ENCODE data around the gene LCN6. TPM values are rescaled to one million over a fixed set of nuclear protein-coding genes. Genes with fewer than 3 reads are reported as not detected.

Gene LCN6
- total and polyA plus RNA-seq, 4 donors, result not detected

DNA sequence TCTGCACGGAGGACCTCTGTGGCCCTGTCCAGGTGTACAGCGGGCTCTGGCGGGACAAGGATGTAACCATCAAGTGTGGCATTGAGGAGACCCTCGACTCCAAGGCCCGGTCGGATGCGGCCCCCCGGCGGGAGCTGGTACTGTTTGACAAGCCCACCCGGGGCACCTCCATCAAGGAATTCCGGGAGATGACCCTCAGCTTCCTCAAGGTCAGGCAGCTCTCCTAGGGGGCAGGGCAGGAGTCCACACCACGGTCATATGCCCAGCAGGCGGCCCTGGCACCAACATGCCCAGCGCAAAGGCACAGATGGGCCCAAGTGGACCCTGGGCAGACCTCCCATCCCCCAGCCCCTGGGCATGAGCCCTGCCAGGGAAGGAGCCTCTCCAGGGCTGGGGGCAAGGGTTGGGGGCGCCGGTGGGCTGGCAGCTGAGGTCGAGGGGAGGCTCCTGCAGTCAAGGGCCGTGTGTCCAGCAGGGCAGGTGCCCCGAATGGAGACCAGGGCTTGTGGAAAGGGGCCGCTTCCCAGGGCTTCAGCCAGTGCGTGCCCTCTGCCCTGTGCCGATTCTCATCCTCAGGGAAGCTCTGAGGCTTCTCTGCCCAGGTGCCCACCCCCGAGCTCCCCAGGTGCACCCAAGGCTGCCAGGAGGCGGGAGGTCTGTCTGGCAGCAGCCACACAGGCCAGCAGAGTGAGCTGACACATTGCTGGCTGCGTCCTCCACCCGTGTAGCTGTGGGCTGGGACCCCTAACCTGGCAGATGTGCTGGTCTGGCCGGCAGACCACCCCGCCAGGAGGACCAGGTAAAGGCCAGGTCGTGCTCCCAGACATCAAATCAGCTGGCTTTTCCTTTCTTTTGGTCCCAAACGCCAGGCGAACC is 26.0 kb downstream of the LCN6 start:
- no peak for DNase-seq (ENCODE audit: low read depth in 4 of 6, low spot score in 6 of 6)
- H3K4me3 ChIP-seq (ENCODE audit: low read depth, low read length), result no peak overlapping the region
- H3K27me3 ChIP-seq (ENCODE audit: control insufficient read depth, insufficient read depth, low read length), result no peaks in the 10 kb centered on the region
- H3K27ac ChIP-seq (ENCODE audit: low read depth, low read length), result no peak overlapping the region
- 82% methylated on average over 31 of the region's 31 CpGs for WGBS (ENCODE audit: insufficient coverage)
- peaks cover 60% of the 10 kb centered on the region for H3K4me1 ChIP-seq (ENCODE audit: control insufficient read depth, insufficient read depth, low read length)
- H3K9me3 ChIP-seq (ENCODE audit: control insufficient read depth, insufficient read depth, low read length), result no peaks in the 10 kb centered on the region
- H3K36me3 ChIP-seq (ENCODE audit: control insufficient read depth, insufficient read depth, low read length), result peaks cover 95% of the 10 kb centered on the region

DNA sequence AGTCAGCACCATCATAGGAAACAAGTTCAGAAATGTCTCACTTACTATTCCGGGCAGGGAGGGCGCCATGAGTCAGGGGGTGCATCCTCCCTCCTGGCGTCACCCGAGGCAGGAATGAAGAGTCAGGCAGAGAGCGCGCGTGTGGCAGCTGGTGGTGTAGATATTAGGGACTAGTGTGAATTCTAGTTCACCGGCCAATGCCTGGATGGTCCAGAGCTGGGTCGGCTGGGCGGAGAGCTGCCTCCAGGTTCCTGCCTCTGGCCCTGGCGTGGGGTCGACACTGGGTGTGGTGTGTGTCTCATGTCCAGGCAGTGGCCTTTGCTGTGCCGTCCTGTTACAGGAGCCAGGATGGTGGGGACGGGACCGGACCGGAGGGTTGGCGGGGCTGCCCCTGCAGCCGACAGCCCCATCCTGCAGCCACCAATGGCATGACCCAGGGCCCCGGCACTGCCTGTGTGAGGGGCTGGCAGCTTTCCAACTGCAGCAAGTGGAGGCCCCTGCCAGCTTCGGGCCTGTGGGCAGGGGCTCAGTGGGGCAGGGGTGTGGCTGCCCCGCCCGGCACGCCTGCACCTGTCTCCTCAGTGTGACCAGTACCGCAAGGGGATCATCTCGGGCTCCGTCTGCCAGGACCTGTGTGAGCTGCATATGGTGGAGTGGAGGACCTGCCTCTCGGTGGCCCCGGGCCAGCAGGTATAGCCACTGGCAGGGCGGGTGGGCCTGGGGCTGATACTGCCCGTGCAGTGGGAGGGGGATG is 26.8 kb downstream of the LCN6 start:
- WGBS (ENCODE audit: insufficient coverage), result 66% methylated on average over 29 of the region's 30 CpGs
- DNase-seq (ENCODE audit: low read depth in 4 of 6, low spot score in 6 of 6), result no peak
- H3K27ac ChIP-seq (ENCODE audit: low read depth, low read length), result peak overlapping the region; percentile 79
- H3K4me1 ChIP-seq (ENCODE audit: control insufficient read depth, insufficient read depth, low read length), result peaks cover 52% of the 10 kb centered on the region
- H3K36me3 ChIP-seq (ENCODE audit: control insufficient read depth, insufficient read depth, low read length), result peaks cover 100% of the 10 kb centered on the region
- no peaks in the 10 kb centered on the region for H3K27me3 ChIP-seq (ENCODE audit: control insufficient read depth, insufficient read depth, low read length)
- no peaks in the 10 kb centered on the region for H3K9me3 ChIP-seq (ENCODE audit: control insufficient read depth, insufficient read depth, low read length)
- no peak overlapping the region for H3K4me3 ChIP-seq (ENCODE audit: low read depth, low read length)

DNA sequence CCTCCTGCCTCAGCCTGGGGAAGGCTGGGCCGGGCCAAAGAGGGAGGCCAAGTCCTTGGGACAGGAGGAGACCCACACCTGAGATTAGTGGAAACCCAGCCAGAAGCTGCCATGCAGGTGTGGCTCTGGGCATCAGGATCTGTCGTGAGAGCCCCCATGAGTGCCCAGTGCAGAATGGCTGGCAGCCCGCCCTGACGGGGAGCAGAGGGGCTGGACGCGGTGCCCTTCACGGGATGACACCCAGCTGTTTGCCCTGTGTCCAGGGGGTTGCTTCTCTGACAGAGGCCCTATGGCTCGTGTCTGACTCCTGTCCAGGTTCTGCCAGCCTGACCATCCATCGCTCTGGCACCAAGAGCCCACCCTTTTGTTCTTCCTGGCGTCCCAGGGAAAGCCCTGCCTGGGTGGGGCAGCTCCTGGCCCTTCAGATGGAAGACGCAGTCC is 27.4 kb downstream of the LCN6 start:
- Histone ChIP-seq H3K27ac (ENCODE audit: low read depth, low read length) (peak overlapping the region; percentile 79), H3K4me3 (ENCODE audit: low read depth, low read length) (no peak overlapping the region), H3K36me3 (ENCODE audit: control insufficient read depth, insufficient read depth, low read length) (peaks cover 100% of the 10 kb centered on the region), H3K27me3 (ENCODE audit: control insufficient read depth, insufficient read depth, low read length) (no peaks in the 10 kb centered on the region), H3K4me1 (ENCODE audit: control insufficient read depth, insufficient read depth, low read length) (peaks cover 46% of the 10 kb centered on the region), H3K9me3 (ENCODE audit: control insufficient read depth, insufficient read depth, low read length) (no peaks in the 10 kb centered on the region)
- DNase-seq (ENCODE audit: low read depth in 4 of 6, low spot score in 6 of 6), result no peak
- WGBS (ENCODE audit: insufficient coverage), result 29% methylated on average over 11 of the region's 11 CpGs

DNA sequence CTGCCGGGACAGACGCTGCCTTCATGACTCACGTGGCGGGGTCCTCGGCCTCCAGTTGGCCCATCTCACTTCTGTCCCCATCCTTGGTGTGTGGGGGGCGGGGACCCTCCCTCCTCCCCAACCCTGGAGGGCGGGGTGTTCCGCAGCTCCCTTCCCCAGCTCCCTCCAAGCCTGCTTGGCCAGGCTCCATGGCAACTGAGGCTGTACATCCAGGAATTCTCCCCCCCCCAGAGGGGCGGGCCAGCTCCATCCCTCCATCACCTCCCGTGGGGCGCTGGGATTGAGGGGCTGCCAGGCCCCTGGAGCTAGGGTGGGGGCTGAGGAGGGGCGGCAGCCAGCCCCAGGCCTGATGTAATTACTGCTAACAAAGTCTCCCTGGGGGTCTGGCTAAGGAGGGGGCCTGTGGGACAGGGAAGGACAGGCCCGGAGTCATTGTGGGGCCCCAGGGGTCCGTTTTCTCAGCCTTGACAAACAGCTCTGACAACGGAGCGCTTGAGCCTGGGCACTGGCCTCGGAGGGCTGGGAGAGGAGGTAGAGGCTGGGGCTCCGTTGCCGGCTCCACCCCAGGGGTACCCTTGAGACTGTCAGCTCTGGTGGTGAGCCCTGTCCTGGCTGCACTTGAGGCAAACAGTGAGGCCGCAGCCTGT is 28.0 kb downstream of the LCN6 start:
- peak overlapping the region; percentile 79 for H3K27ac ChIP-seq (ENCODE audit: low read depth, low read length)
- no peak overlapping the region for H3K4me3 ChIP-seq (ENCODE audit: low read depth, low read length)
- no peaks in the 10 kb centered on the region for H3K9me3 ChIP-seq (ENCODE audit: control insufficient read depth, insufficient read depth, low read length)
- H3K4me1 ChIP-seq (ENCODE audit: control insufficient read depth, insufficient read depth, low read length), result peaks cover 40% of the 10 kb centered on the region
- peaks cover 99% of the 10 kb centered on the region for H3K36me3 ChIP-seq (ENCODE audit: control insufficient read depth, insufficient read depth, low read length)
- no peaks in the 10 kb centered on the region for H3K27me3 ChIP-seq (ENCODE audit: control insufficient read depth, insufficient read depth, low read length)
- DNase-seq (ENCODE audit: low read depth in 4 of 6, low spot score in 6 of 6), result peak in 5 of 6 donors; percentile 71 to 92 (median 81)
- WGBS (ENCODE audit: insufficient coverage), result 12% methylated on average over 12 of the region's 20 CpGs

DNA sequence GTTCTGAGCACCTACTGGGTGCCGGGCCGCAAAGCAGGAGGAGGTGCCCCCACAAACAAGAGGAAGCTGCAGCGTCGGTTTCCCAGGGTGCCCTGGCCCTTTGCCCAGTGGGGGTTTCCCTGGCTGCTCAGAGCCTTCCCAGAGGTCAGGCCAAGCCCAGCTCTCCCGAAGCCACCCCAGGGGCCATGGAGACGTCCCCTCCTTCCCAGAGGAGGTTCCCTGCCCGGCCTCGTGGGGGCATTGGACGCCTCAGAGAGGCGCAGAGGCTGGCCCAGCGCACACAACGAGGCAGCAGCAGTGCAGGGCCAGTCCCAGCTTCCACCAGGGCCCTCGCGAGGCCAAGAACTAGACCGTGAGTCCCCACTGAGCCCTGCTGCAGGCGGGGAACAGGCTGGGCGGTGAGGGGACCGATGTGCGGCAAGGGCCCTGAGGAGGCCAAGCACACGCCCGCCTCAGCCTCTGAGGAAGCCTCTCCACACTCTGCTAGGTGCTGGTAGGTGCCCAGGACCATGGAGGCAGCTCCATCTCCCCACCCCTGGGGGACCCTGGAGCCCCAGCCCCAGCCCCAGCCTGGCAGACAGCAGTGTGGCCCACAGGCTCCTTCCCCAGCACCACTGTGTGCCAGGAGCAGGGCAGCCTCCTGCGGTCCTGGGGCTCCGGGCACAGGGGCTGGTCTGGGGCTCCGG is 29.0 kb downstream of the LCN6 start:
- H3K27me3 ChIP-seq (ENCODE audit: control insufficient read depth, insufficient read depth, low read length), result no peaks in the 10 kb centered on the region
- no peak for DNase-seq (ENCODE audit: low read depth in 4 of 6, low spot score in 6 of 6)
- no peak overlapping the region for H3K27ac ChIP-seq (ENCODE audit: low read depth, low read length)
- no peak overlapping the region for H3K4me3 ChIP-seq (ENCODE audit: low read depth, low read length)
- WGBS (ENCODE audit: insufficient coverage), result 56% methylated on average over 21 of the region's 24 CpGs
- H3K4me1 ChIP-seq (ENCODE audit: control insufficient read depth, insufficient read depth, low read length), result peaks cover 47% of the 10 kb centered on the region
- H3K9me3 ChIP-seq (ENCODE audit: control insufficient read depth, insufficient read depth, low read length), result no peaks in the 10 kb centered on the region
- H3K36me3 ChIP-seq (ENCODE audit: control insufficient read depth, insufficient read depth, low read length), result peaks cover 99% of the 10 kb centered on the region

DNA sequence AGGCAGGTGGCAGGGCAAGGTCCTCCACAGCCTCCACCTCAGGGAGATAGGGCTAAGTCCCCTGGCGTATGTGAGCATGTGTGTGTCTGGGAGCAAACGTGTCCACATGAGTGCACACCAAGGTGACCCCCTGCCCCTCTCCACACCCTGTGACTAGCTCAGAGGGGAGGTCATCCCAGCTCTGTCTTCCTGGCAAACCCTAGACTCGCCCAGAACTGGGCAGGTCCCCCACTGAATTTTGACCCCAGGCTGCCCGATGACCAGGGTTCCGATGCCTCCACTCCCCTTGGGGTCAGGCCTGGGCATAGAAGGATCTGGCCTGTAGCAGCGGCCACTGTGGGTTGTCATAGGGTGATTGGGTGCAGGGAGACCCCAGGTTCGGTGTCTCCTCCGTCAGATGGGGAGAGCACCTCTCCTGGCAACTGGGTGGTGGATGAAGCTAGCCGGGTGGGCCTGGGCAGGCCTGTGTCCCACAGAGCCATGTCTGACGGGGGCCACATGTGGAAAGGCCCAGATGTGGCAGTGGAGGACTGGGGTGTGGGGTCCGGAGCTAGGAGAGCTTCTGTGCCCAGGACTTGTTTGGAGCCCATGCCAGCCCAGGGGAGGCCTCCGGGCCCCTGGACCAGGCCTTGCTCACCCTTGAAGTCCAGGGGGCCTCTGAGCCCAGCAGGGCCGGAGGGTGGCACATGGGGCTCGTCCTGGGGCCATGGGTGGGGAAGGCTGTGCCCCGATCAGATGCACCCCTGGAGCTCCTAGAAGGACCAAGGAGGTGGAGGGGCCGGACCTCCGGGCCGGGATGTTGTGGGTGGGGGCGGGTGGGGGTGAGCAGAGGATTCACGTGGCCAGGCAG is 29.8 kb downstream of the LCN6 start:
- Histone ChIP-seq H3K27ac (ENCODE audit: low read depth, low read length) (no peak overlapping the region), H3K9me3 (ENCODE audit: control insufficient read depth, insufficient read depth, low read length) (no peaks in the 10 kb centered on the region), H3K4me3 (ENCODE audit: low read depth, low read length) (no peak overlapping the region), H3K4me1 (ENCODE audit: control insufficient read depth, insufficient read depth, low read length) (peaks cover 55% of the 10 kb centered on the region), H3K36me3 (ENCODE audit: control insufficient read depth, insufficient read depth, low read length) (peaks cover 99% of the 10 kb centered on the region), H3K27me3 (ENCODE audit: control insufficient read depth, insufficient read depth, low read length) (no peaks in the 10 kb centered on the region)
- 83% methylated on average over 18 of the region's 20 CpGs for WGBS (ENCODE audit: insufficient coverage)
- no peak for DNase-seq (ENCODE audit: low read depth in 4 of 6, low spot score in 6 of 6)

DNA sequence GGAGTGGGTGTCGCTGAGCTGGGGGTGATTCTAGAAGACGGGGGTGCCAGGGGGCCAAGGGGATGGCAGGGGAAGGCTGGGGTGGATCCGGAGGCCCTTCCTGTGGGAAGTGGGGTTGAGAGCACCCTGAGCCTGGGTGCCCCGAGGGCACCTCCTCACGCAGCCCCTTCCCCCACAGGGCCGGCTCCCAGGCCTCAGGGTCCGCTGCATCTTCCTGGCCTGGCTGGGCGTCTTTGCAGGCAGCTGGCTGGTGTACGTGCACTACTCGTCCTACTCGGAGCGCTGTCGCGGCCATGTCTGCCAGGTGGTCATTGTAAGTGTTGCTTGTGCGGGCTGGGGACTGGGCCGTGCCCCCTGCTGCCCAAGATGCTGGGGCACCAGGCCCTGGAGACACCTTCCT is 30.9 kb downstream of the LCN6 start:
- H3K27me3 ChIP-seq (ENCODE audit: control insufficient read depth, insufficient read depth, low read length), result no peaks in the 10 kb centered on the region
- no peak for DNase-seq (ENCODE audit: low read depth in 4 of 6, low spot score in 6 of 6)
- WGBS (ENCODE audit: insufficient coverage), result 81% methylated on average over 8 of the region's 16 CpGs
- H3K9me3 ChIP-seq (ENCODE audit: control insufficient read depth, insufficient read depth, low read length), result no peaks in the 10 kb centered on the region
- peaks cover 60% of the 10 kb centered on the region for H3K4me1 ChIP-seq (ENCODE audit: control insufficient read depth, insufficient read depth, low read length)
- peaks cover 88% of the 10 kb centered on the region for H3K36me3 ChIP-seq (ENCODE audit: control insufficient read depth, insufficient read depth, low read length)
- H3K4me3 ChIP-seq (ENCODE audit: low read depth, low read length), result no peak overlapping the region
- H3K27ac ChIP-seq (ENCODE audit: low read depth, low read length), result no peak overlapping the region

DNA sequence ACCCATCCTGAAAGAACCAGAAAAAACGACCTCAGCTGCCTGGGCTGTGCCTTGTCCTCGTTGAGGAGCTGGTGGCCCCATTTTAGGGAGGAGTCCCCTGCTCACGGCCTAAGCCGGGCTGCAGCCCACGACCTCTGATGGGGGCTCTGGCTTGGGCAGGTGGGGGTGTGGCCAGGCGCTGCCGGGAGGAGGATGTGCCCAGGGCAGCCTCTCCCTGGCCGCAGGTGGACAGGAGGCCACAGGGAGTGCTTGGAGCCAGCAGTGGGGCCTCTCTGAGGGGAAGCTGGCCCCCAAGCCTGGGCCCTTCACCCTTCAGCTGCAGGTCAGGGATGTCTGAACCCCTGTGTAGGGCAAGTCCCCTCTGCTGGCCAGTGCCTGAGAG is 33.4 kb downstream of the LCN6 start:
- Histone ChIP-seq H3K36me3 (ENCODE audit: control insufficient read depth, insufficient read depth, low read length) (peaks cover 63% of the 10 kb centered on the region), H3K9me3 (ENCODE audit: control insufficient read depth, insufficient read depth, low read length) (no peaks in the 10 kb centered on the region), H3K27me3 (ENCODE audit: control insufficient read depth, insufficient read depth, low read length) (no peaks in the 10 kb centered on the region), H3K4me1 (ENCODE audit: control insufficient read depth, insufficient read depth, low read length) (peaks cover 42% of the 10 kb centered on the region), H3K27ac (ENCODE audit: low read depth, low read length) (no peak overlapping the region), H3K4me3 (ENCODE audit: low read depth, low read length) (no peak overlapping the region)
- DNase-seq (ENCODE audit: low read depth in 4 of 6, low spot score in 6 of 6), result no peak
- 59% methylated on average over 8 of the region's 8 CpGs for WGBS (ENCODE audit: insufficient coverage)
